OCI-LY3 (cell line): ENCODE data around the gene OR14A2.

Source experiments
- CTCF ChIP-seq: fragments of 200-600, 300-600 bp; sonication (generic); IDR thresholded peaks from 2 replicates; pipeline ENCODE4 v1.5.1; 2014; ENCODE audit warnings: antibody characterized with exemption, low read length, low read depth
- EZH2phosphoT487 ChIP-seq: fragments of 200-600 bp; shearing (Covaris generic); IDR thresholded peaks from 2 replicates; pipeline ENCODE4 v1.6.1; 2018; ENCODE audit warnings: antibody characterized with exemption, mixed run types, low read depth

DNA sequence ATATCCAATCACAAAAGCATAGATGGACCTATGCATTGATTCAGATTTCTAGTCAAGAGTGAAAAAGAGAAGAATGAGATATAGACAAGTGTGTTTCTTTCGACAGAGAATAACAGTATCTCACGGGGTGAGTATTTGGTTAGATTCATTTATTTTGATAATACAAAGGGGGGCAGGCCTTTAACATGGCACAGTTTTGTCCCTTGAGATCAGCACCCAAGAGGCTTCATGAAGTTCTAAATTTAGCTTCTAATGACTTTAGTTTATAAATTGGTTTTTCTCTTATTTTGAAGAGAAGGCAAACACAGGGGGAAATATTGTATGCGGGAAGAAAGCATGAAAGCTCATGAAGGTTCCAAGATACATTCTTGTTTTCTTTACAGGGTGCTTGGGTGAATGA lies 12.5 kb upstream of the OR14A2 start, which contains the start of gene OR1C1:
- TF ChIP-seq CTCF (no peak), EZH2phosphoT487 (no peak)
